ENCODE data around the gene IL4R.

GRCh38 chr16:27363797-27364196 lies 50.0 kb downstream of the IL4R start:
- TF ChIP-seq, protein P1, sequence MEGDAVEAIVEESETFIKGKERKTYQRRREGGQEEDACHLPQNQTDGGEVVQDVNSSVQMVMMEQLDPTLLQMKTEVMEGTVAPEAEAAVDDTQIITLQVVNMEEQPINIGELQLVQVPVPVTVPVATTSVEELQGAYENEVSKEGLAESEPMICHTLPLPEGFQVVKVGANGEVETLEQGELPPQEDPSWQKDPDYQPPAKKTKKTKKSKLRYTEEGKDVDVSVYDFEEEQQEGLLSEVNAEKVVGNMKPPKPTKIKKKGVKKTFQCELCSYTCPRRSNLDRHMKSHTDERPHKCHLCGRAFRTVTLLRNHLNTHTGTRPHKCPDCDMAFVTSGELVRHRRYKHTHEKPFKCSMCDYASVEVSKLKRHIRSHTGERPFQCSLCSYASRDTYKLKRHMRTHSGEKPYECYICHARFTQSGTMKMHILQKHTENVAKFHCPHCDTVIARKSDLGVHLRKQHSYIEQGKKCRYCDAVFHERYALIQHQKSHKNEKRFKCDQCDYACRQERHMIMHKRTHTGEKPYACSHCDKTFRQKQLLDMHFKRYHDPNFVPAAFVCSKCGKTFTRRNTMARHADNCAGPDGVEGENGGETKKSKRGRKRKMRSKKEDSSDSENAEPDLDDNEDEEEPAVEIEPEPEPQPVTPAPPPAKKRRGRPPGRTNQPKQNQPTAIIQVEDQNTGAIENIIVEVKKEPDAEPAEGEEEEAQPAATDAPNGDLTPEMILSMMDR (conservative IDR thresholded peaks at IDR 0.05 in 1 of 2, IDR thresholded peaks at IDR 0.05 in 1 of 2; ENCODE audit: low read depth in 1 of 2, low read length in 2 of 2) = no peak
- no peak for TF ChIP-seq EZH2 (IDR thresholded peaks at IDR 0.05; ENCODE audit: low read length, missing control alignments)

Measured in fibroblast of lung (primary cell).